Heart left ventricle (tissue), 16 donors: ENCODE results near the gene FOCAD. TPM values are rescaled to one million over a fixed set of nuclear protein-coding genes. Genes with fewer than 3 reads are reported as not detected.

Experiments used
- ATAC-seq, 4 donors: fragments of 200-7000 bp; cut with Tn5 transposase; one replicate each; pipeline ENCODE4 v1.9.1; 2020 to 2022; ENCODE audit warnings: moderate library complexity in 4 of 4, mild to moderate bottlenecking in 3 of 4, moderate number of reproducible peaks in 1 of 4
- DNase-seq, 5 donors: peaks; one replicate each; pipeline ENCODE4 v3.0.0-alpha.2; 2020
- H3K27ac ChIP-seq, 12 donors: fragments of 200-600 bp; sonication (generic) in 4 of 12; one replicate each; pipeline versions ENCODE4 v1.5.0 to v1.8.0; 2016 to 2022; ENCODE audit warnings: mild to moderate bottlenecking in 2 of 12
- H3K27me3 ChIP-seq, 9 donors: fragments of 200-600 bp; sonication (generic) in 2 of 9; one replicate each; pipeline versions ENCODE4 v1.5.1 to v1.8.0; 2016 to 2022; ENCODE audit warnings: mild to moderate bottlenecking in 3 of 9
- H3K36me3 ChIP-seq, 9 donors: fragments of 200-600 bp; sonication (generic) in 2 of 9; one replicate each; pipeline versions ENCODE4 v1.5.0 to v1.8.0; 2018 to 2022; ENCODE audit warnings: mild to moderate bottlenecking in 2 of 9
- H3K4me1 ChIP-seq, 12 donors: fragments of 200-600 bp; sonication (generic) in 4 of 12; one replicate each; pipeline versions ENCODE4 v1.5.0 to v1.8.0; 2016 to 2022; ENCODE audit warnings: mild to moderate bottlenecking in 3 of 12
- H3K4me3 ChIP-seq, 12 donors: fragments of 200-600 bp; sonication (generic) in 4 of 12; one replicate each; pipeline versions ENCODE4 v1.5.0 to v1.8.0; 2017 to 2022; ENCODE audit warnings: mild to moderate bottlenecking in 9 of 12, moderate library complexity in 4 of 12
- H3K9me3 ChIP-seq, 12 donors: fragments of 200-600 bp; sonication (generic) in 4 of 12; one replicate each; pipeline versions ENCODE4 v1.5.0 to v1.8.0; 2016 to 2022; ENCODE audit warnings: mild to moderate bottlenecking in 1 of 12
- CTCF ChIP-seq, 12 donors: fragments of 200-600 bp; sonication (generic) in 4 of 12; IDR thresholded peaks; one replicate each; pipeline versions ENCODE4 v1.5.0 to v1.8.0; 2018 to 2022; ENCODE audit warnings: antibody characterized with exemption in 12 of 12, mild to moderate bottlenecking in 5 of 12
- POLR2A ChIP-seq, 2 donors: fragments of 450-650 bp; IDR thresholded peaks; one replicate each; pipeline ENCODE4 v1.6.1; 2017; ENCODE audit warnings: antibody characterized with exemption in 2 of 2, mild to moderate bottlenecking in 2 of 2, moderate library complexity in 2 of 2
- WGBS, 4 donors: extraction: QIAGEN DNeasy Blood & Tissue Kit in 2 of 4; methylation state at CpG; one replicate each; pipeline versions ENCODE4 v1.1.5 to v1.1.7; 2013 to 2018; 5-methylcytosine and 5-hydroxymethylcytosine counted together
- intact Hi-C, 10 donors: fragments of 100-400 bp; cut with DNase I; formaldehyde crosslinking; loops; one replicate each; pipeline versions ENCODE4 v1.11.1 to v1.14.2; 2022
- polyA plus RNA-seq, 2 donors: library from polyadenylated mRNA; stranded (reverse); fragments of 200-250 nt; gene quantifications; one replicate each; pipeline ENCODE4 v1.2.3, GENCODE V29; 2013
- total RNA-seq, 9 donors: library from RNA; depleted of rRNA in 2 of 9; stranded (reverse); fragments of >200 nt in 2 of 9; fragmentation: NEBNext Ultra II Directional in 3 of 9; extraction: Animal tissue kit (Norgen Biotek cat#: 25700) in 3 of 9; gene quantifications; one replicate each; pipeline versions ENCODE4 v1.1.0 to v1.2.4, GENCODE V29; 2016 to 2023
- donor health status: ischemic (EF 13 %, LVEDD 7.1; RV severe dilation, severe dysfunction).
- donor health status: healthy with polysubstance abuse.
- donor health status: DM: no; HTN: yes; CAD: no.
- donor health status: DM: no; HTN: no; CAD: no.
- donor health status: ischemic (EF 25% LVEDD 6.9; RV normal size, moderate dysfunction).
- donor health status: ischemic (EF 25% LVEDD 5.7; RV mildly dilated, moderate dysfunction).
- donor health status: healthy.
- donor health status: DM: yes; HTN: yes; CAD: no.
- donor health status: ischemic (EF 35%, LVEDD 5.7; RV mildly dilated, moderate dysfunction).
- donor health status: nonischemic (EF 11% LVEDD 7.7; RV severe dilation, severe dysfunction).
- donor health status: DM: yes; HTN: yes; CAD: no.
- donor health status: PGD.
- donor health status: ischemic (EF 29% LVEDD 5.4; RV normal size, mild dysfunction).
- donor health status: nonischemic (EF 23%, LVEDD 6.1; RV moderate dilation, normal function).

FOCAD gene
- total and polyA plus RNA-seq, 11 donors: 8.6 to 39.5 (median 28.3) TPM

DNA sequence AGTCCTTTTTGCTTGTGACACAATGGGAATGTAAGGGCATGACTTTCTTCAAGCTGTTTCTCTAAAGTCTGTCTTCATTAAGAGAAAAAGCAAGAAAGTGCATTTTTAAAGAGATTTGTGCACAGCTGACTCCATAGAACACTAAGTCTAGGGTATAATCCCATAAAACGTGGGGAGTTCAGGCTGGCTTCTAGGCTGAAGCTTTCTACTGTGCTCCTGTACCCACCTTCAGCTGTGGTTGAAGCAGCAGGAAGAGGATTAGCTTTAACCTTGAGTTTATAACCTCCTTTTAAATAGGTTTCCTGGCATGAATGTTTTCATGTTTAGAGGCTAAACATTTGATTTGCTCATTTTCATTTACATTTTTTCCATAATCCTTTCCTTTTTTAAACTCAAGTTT, 220.9 kb downstream of the FOCAD start:
- Histone ChIP-seq H3K9me3 (no peaks in the 10 kb centered on the region), H3K36me3 (peaks cover 0 to 13% (median 0%) of the 10 kb centered on the region in 9 donors), H3K27ac (no peak overlapping the region), H3K4me1 (no peaks in the 10 kb centered on the region), H3K27me3 (no peaks in the 10 kb centered on the region), H3K4me3 (no peak overlapping the region)
- TF ChIP-seq CTCF (IDR thresholded peaks at IDR 0.05): no peak
- no peak for TF ChIP-seq POLR2A (IDR thresholded peaks at IDR 0.05)
- intact Hi-C loops: loop anchor here in 1 of 10 donors (10.0 kb wide), 1 partner anchor 210 kb away; no protein-coding TSS in a partner anchor
- ATAC-seq: no peak
- 76 to 89% (median 85%) methylated on average over 1 of the region's 1 CpG for WGBS, 4 donors
- no peak for DNase-seq

- Histone ChIP-seq H3K27me3 (no peaks in the 10 kb centered on the region), H3K36me3 (peaks cover 0 to 13% (median 0%) of the 10 kb centered on the region in 9 donors), H3K4me3 (no peak overlapping the region), H3K4me1 (no peaks in the 10 kb centered on the region), H3K27ac (no peak overlapping the region), H3K9me3 (no peaks in the 10 kb centered on the region)
- WGBS, 4 donors: 96 to 100% (median 99%) methylated on average over 1 of the region's 1 CpG
- TF ChIP-seq POLR2A (IDR thresholded peaks at IDR 0.05) (no peak), CTCF (IDR thresholded peaks at IDR 0.05) (no peak)
- no peak for ATAC-seq
- intact Hi-C loops: loop anchor here in 1 of 10 donors (10.0 kb wide), 1 partner anchor 208 kb away; no protein-coding TSS in a partner anchor
- no peak for DNase-seq
Observed at GRCh38 chr9:20906326-20906725, 222.3 kb downstream of the FOCAD start.

GRCh38 chr9:20908461-20908860, 224.4 kb downstream of the FOCAD start:
- Histone ChIP-seq H3K27me3 (no peaks in the 10 kb centered on the region), H3K4me1 (no peaks in the 10 kb centered on the region), H3K4me3 (no peak overlapping the region), H3K36me3 (peaks cover 0 to 23% (median 3%) of the 10 kb centered on the region in 9 donors), H3K9me3 (no peaks in the 10 kb centered on the region), H3K27ac (no peak overlapping the region)
- intact Hi-C loops: loop anchor here in 1 of 10 donors (10.0 kb wide), 1 partner anchor 206 kb away; no protein-coding TSS in a partner anchor
- no peak for ATAC-seq
- WGBS, 4 donors: 44 to 64% (median 62%) methylated on average over 2 of the region's 2 CpGs
- no peak for DNase-seq
- TF ChIP-seq POLR2A (IDR thresholded peaks at IDR 0.05) (no peak), CTCF (IDR thresholded peaks at IDR 0.05) (no peak)

DNA sequence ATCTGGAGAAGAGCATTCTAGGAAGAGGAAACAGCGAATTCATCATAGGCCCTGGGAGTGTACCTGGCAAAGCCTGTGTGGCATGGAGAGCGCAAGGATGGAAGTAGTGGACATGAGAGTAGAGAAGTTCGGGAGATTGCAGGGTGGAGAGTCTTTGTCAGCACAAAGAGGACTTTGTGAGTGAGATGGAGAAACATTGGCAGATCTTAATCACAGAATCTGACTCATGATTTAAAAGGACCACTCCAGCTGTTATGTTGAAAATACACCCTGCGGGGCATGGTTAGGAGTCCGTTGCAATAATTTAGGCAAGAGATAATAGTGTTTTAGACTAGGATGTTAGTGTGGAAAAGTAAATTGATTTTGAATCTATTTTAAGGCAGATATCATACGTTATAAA, 230.5 kb downstream of the FOCAD start:
- no peaks in the 10 kb centered on the region for H3K4me1 ChIP-seq
- ATAC-seq: no peak
- H3K27ac ChIP-seq: no peak overlapping the region
- no peaks in the 10 kb centered on the region for H3K27me3 ChIP-seq
- TF ChIP-seq POLR2A (IDR thresholded peaks at IDR 0.05): no peak
- TF ChIP-seq CTCF (IDR thresholded peaks at IDR 0.05): no peak
- DNase-seq: no peak
- WGBS, 4 donors: 91 to 94% (median 94%) methylated on average over 6 of the region's 6 CpGs
- H3K9me3 ChIP-seq: peaks cover 0 to 3% (median 0%) of the 10 kb centered on the region in 12 donors
- H3K36me3 ChIP-seq: peaks cover 0 to 42% (median 16%) of the 10 kb centered on the region in 9 donors
- H3K4me3 ChIP-seq: no peak overlapping the region
- intact Hi-C loops: no loop called here
